Pancreas (tissue), 10 donors: ENCODE data around the gene ZNF84. TPM values are rescaled to one million over a fixed set of nuclear protein-coding genes. Genes with fewer than 3 reads are reported as not detected.
A peak's percentile ranks its signal among the peaks of the same experiment; 100 is the strongest.

ENCODE experiments used
- ATAC-seq, 4 donors: fragments of 200-7000 bp; cut with Tn5 transposase; one replicate each; pipeline versions ENCODE4 v1.8.0 to v1.9.1; 2020; ENCODE audit warnings: mild to moderate bottlenecking in 4 of 4, moderate library complexity in 4 of 4
- DNase-seq, 6 donors: peaks; one replicate each; pipeline ENCODE4 v3.0.0-alpha.2; 2020
- FAIRE-seq: peaks from 2 replicates; lab custom pipeline; 2012; peaks lifted over from hg19 to GRCh38; lab: Jason Lieb, UNC
- H3K27ac ChIP-seq, 4 donors: fragments of 200-600 bp; sonication (generic); 1 replicate in 3 of 4; 2 replicates in 1 of 4; pipeline versions ENCODE4 v1.5.0 to v1.8.0; 2020
- H3K27me3 ChIP-seq, 4 donors: fragments of 200-600 bp; one replicate each; pipeline ENCODE4 v1.8.0; 2021
- H3K36me3 ChIP-seq, 3 donors: fragments of 200-600 bp; sonication (generic) in 1 of 3; one replicate each; pipeline versions ENCODE4 v1.5.0 to v1.8.0; 2020 to 2021
- H3K4me1 ChIP-seq, 3 donors: fragments of 200-600 bp; one replicate each; pipeline ENCODE4 v1.8.0; 2021
- H3K4me3 ChIP-seq, 4 donors: fragments of 200-600 bp; sonication (generic) in 2 of 4; one replicate each; pipeline versions ENCODE4 v1.5.0 to v1.8.0; 2020 to 2021
- H3K9me3 ChIP-seq, 4 donors: fragments of 200-600 bp; one replicate each; pipeline ENCODE4 v1.8.0; 2021
- CTCF ChIP-seq, 4 donors: fragments of 200-600 bp; sonication (generic) in 3 of 4; IDR thresholded peaks; one replicate each; pipeline versions ENCODE4 v1.5.0 to v1.8.0; 2021; ENCODE audit warnings: antibody characterized with exemption in 4 of 4
- WGBS, 2 donors: extraction: QIAGEN DNeasy Blood & Tissue Kit; methylation state at CpG; one replicate each; pipeline ENCODE4 v1.1.7; 2013; 5-methylcytosine and 5-hydroxymethylcytosine counted together
- intact Hi-C, 3 donors: fragments of 100-400 bp; cut with DNase I; formaldehyde crosslinking; loops; one replicate each; pipeline versions ENCODE4 v1.11.1 to v1.14.2; 2022
- polyA plus RNA-seq, 2 donors: library from polyadenylated mRNA; stranded (reverse); fragments of 200-250 nt; gene quantifications; one replicate each; pipeline ENCODE4 v1.2.3, GENCODE V29; 2013
- total RNA-seq, 6 donors: library from RNA; stranded (reverse); fragmentation: NEBNext Ultra II Directional in 4 of 6; extraction: Animal tissue kit (Norgen Biotek cat#: 25700) in 4 of 6; gene quantifications; one replicate each; pipeline versions ENCODE4 v1.2.1 to v1.2.4, GENCODE V29; 2021 to 2023
- donor health status: healthy with polysubstance abuse.
- donor health status: DM: no; HTN: no; CAD: no; lungs with moderate emphysema.
- donor health status: DM: no; HTN: no; CAD: no.
- donor health status: control.
- donor health status: control.
- donor health status: Bipolar disorder and iron deficiency.
- donor health status: DM: yes; HTN: yes; CAD: no.
- donor health status: DM: no; HTN: no; CAD: no.
- donor health status: DM: no; HTN: no; CAD: no.
- donor health status: DM: yes; HTN: yes; CAD: no.

The ZNF84 gene
- total and polyA plus RNA-seq, 8 donors: 7.8 to 17.4 (median 10.5) TPM

GRCh38 chr12:133026996-133027395 lies 10.3 kb upstream of the ZNF84 start:
- H3K4me1 ChIP-seq: no peaks in the 10 kb centered on the region
- FAIRE-seq (no peak), ATAC-seq (no peak), DNase-seq (no peak)
- no peaks in the 10 kb centered on the region for H3K36me3 ChIP-seq
- no peak overlapping the region for H3K27ac ChIP-seq
- H3K27me3 ChIP-seq: no peaks in the 10 kb centered on the region
- no peaks in the 10 kb centered on the region for H3K9me3 ChIP-seq
- TF ChIP-seq CTCF (IDR thresholded peaks at IDR 0.05): no peak
- intact Hi-C loops: no loop called here
- no peak overlapping the region for H3K4me3 ChIP-seq
- 88 to 95% methylated on average over 7 of the region's 7 CpGs for WGBS, 2 donors

DNA sequence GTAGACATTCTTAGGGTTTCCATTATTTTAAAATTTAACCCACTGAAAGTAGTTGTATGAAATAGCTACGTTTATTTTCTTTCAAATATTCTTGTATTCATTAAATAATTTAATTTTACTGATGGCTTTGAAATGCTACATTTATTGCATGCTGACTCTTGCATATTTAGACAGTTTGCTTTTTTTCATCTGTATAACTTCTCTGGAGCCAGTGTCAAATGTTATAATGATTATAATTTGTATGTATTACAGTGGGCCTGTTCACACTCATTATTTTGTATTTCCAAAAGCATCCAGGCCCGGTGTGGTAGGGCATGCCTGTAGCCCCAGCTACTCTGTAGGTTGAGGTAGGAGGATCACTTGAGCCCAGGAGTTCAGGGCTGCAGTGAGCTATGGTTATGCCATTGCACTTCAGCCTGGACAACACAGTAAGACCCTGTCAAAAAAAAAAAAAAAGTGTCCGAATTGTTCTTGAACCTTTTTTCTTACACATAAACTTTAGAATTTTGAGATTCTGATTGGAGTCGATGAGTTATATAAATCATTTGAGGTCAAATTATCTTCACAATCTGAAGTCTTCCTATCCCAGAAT lies 905 bp downstream of the ZNF84 start:
- Histone ChIP-seq H3K36me3 (peaks cover 4 to 25% (median 8%) of the 10 kb centered on the region in 3 donors), H3K4me3 (peak overlapping the region; percentile 72 to 76 (median 72)), H3K4me1 (peaks cover 0 to 4% (median 0%) of the 10 kb centered on the region in 3 donors), H3K9me3 (no peaks in the 10 kb centered on the region), H3K27me3 (no peaks in the 10 kb centered on the region), H3K27ac (peak overlapping the region; percentile 88 to 95 (median 94))
- intact Hi-C loops: no loop called here
- no peak for TF ChIP-seq CTCF (IDR thresholded peaks at IDR 0.05)
- no peak for FAIRE-seq
- no peak for ATAC-seq
- no peak for DNase-seq
- 47 to 50% methylated on average over 4 of the region's 4 CpGs for WGBS, 2 donors

- Histone ChIP-seq H3K27ac (no peak overlapping the region), H3K9me3 (peaks cover 3 to 31% (median 14%) of the 10 kb centered on the region in 4 donors), H3K27me3 (no peaks in the 10 kb centered on the region), H3K4me1 (no peaks in the 10 kb centered on the region), H3K36me3 (peaks cover 38 to 84% (median 58%) of the 10 kb centered on the region in 3 donors), H3K4me3 (no peak overlapping the region)
- intact Hi-C loops: no loop called here
- peak; percentile 80 for FAIRE-seq
- DNase-seq: no peak
- no peak for TF ChIP-seq CTCF (IDR thresholded peaks at IDR 0.05)
- no peak for ATAC-seq
- WGBS, 2 donors: 98% methylated on average over 3 of the region's 3 CpGs
Measured at GRCh38 chr12:133046698-133047097, 9.4 kb downstream of the ZNF84 start.

- peaks cover 5 to 60% (median 38%) of the 10 kb centered on the region in 4 donors for H3K9me3 ChIP-seq
- no peaks in the 10 kb centered on the region for H3K27me3 ChIP-seq
- WGBS, 2 donors: 99% methylated on average over 5 of the region's 5 CpGs
- no peak for DNase-seq
- no peak for TF ChIP-seq CTCF (IDR thresholded peaks at IDR 0.05)
- no peak overlapping the region for H3K27ac ChIP-seq
- H3K4me1 ChIP-seq: no peaks in the 10 kb centered on the region
- intact Hi-C loops: no loop called here
- FAIRE-seq: no peak
- peaks cover 12 to 50% (median 21%) of the 10 kb centered on the region in 3 donors for H3K36me3 ChIP-seq
- ATAC-seq: no peak
- H3K4me3 ChIP-seq: no peak overlapping the region
Measured at GRCh38 chr12:133057446-133057845, 20.1 kb downstream of the ZNF84 start.
